HG03064 (cell line): ENCODE measurements around the gene DIAPH3.

Experiments
- ATAC-seq: cut with Tn5 transposase; IDR thresholded peaks from one replicate; pipeline ENCODE4 v1.9.1; 2021; ENCODE audit warnings: low read depth; ENCODE audit not compliant: unreplicated experiment

DIAPH3 gene

DNA sequence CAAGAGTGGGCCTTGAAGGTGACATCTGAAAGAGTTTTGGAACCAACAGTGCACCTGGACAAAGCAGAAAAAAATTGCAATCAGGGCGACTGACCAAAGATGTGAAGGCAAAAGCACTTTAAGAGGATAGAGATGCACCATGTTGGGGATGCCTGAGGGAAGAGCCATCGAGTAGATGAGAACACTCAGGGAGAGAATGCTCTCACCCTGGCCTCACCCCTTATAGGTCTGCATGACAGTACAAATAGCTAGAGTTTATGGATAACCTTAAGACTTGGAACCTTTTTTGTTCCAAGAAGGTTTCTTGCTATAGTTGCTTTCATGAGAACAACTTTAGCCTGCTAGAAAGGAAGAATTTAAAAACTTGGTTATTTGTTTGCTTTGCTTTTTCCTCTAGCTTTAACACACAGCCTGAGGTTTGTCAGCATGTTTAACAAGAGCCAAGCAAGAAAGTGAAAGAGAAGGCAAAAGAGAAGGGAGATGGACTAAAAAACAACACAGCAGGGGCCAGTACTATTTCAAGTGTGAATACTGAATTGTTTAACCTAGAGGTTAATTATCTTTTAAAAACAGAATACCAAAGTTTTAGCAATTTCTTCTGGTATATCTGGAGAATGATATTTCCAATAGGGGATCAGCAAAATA is 418.9 kb downstream of the DIAPH3 start:
- ATAC-seq = no peak

DNA sequence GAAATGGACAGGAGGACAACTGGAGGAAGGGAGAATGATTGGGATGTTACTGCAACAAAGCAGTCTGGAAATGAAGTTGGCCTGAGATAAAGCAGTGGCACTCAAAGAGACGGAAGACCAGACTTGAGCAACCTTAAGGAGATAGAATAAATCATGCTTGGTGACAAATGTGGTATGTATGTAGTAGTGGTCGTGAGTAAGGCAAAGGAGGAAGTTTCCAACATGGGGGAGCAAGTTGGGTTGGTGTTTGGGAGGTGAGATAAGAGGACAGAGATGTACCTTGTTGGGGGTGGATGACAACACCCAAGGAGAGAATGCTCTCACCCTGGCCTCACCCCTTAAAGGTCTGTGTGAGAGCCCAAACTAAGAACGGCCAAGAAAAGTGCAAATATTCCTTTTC is 420.5 kb downstream of the DIAPH3 start:
- no peak for ATAC-seq

DNA sequence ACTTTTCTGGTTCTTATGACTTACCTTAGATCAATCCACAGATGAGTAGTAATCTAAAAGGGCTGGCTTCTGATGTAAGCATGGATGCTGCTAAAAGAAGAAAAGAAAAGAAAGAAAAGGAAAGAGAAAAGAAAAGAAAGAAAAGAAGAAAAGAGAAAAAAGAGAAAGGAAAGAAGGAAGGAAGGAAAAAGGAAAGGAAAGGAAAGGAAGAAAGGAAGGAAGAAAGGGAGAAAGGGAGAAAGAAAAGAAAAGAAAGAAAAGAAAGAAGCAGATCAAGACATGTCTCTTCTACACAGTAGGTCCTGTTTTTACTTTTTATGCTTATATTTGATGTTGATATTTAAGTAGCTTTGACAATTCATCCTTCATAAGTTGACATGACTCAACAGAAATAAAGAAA is 421.3 kb downstream of the DIAPH3 start:
- no peak for ATAC-seq

DNA sequence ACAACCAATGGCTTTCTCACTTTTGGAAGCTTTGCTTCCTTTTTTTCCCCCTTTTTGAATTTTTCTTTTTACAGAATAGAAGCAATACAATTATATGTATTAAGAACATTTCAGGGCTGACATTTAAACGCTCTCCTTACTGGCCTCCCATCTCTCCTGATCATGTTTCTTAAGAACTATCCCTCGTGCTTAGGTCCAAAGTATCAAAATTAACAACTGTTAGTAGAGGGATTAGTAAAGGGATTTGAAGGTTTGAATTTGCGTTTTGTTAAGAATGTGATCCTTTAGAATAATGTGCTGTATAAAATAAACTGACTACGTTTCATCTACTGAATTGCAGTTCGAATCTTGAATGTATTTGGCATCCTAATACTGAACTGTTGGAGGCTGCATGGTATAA is 424.8 kb downstream of the DIAPH3 start:
- no peak for ATAC-seq

DNA sequence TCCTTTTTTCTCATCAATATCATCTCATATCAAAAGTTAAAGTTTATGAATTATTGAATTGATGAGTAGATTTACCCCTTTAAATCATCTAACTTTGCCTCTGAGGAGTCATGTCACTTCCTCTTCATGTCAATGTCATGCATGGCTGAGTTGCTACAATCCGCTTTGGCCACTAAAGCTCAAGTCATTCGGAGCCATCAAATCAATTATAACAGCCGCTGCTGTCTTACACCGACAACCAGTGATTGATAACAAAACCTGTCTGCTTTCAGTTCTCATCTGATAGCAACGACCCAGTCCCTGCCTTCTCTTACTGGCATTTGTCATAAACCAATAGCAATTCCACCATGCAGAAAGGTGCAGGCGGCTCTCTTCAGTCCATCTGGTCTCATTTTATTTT is 429.3 kb downstream of the DIAPH3 start:
- peak; percentile 99 for ATAC-seq

DNA sequence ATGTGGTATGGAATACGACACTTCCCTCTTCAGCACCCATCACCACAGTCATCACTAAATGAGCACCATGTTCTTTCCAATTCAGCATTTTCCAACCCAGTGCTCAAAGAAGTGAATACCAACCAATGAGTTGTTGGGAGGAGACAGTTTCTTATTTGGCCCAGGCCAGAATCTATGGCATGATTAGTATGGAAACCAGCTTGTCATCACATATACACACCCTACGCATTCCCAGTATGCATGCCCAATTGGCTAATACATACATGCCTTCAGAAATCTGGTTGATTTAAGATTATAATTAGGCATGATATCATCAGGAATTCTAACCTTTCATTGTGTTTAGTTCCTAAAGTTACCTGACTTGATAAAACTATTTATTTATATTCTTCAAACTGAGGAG is 430.0 kb downstream of the DIAPH3 start:
- ATAC-seq = no peak

DNA sequence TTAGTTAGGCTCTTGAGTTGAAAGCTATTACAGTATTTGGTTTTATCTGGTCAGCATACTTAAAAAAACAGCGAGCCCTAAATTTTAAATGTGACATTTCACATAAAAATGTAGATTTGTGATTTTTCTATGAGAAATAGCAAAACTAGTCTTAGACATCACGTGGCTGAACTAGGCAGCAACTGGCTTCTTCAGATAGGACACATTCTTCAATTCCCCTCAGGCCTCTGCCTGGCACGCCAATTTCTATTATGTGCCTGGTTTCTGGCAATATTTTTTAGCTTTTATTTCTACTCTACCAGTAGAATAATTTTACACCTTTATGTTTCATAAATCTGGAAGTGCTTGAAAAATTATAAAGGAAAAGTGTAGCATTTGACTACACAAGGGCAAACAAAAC is 433.7 kb downstream of the DIAPH3 start:
- no peak for ATAC-seq

DNA sequence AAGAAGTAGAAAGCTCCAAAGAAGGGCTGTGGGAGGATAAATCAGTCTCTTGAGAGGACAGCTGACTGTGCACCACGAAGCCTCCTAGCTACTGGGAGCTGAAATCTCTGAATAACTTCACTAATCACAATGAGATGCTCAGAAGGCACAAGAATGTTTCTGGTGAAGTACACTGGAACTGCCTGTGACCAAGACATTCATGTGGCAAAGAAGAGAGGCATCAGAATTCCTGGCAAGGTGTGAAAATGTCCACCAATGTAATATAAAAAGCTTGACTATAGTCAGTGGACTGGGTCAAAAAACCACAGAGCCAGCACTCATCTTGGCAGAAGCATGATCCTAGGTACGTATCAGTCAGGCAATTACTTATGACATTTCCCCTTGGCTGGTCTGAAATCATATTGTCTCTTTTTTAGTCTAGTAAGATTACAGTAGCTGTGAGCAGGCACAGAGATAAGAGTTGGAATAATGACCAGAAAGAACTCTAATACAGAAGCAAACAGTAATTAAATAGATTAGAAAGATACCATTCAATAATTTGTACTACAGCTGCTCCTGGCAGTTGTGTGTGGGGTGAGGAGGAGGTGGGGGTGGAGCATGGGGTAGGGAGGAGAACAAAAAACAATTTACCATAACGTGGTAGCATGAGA is 434.7 kb downstream of the DIAPH3 start:
- no peak for ATAC-seq

DNA sequence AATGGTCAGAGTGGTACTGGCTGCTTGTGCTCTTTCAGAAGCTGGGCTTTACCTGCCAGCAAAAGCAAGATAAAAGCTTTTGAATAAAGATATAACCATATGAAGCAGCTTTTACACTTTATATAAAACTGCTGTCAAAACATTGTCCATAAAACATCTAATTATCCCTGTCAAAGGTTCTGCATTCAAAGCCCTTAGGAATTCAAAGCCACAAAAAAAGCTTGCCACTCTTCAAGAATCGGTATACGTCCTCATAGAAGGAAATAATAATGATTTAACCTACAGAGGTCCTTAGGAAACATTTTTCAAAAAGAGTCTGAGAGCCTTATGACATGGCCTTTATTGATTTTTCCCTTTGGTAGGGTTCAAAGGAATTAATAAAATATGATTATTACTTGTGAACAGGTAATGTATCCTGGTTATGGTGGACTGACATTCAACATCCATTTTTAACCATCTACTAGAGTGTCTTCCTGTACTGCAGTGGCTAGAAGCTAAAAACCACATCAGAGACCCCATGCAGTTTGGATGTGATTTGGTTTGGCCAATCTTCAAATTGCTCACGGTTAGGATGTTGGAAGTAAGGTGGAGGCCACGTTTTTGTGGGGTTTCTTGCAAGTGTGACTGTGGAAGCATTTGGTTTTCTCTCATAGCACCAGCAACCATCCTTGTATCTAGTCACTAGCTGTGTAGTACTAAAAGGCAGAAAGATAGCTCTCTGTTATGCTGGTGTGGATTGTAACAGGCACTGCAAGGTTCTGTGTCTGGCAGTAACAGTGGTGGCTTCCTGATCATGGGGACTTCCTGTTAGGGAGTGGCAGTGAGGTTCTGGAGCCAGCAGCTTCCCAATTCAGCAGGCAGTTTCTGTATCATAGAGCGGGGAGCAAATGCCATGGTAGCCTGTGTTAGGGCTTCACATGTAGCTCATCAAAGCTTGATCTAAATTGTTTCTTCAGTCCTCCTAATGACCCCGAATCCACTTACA is 441.5 kb downstream of the DIAPH3 start:
- no peak for ATAC-seq

DNA sequence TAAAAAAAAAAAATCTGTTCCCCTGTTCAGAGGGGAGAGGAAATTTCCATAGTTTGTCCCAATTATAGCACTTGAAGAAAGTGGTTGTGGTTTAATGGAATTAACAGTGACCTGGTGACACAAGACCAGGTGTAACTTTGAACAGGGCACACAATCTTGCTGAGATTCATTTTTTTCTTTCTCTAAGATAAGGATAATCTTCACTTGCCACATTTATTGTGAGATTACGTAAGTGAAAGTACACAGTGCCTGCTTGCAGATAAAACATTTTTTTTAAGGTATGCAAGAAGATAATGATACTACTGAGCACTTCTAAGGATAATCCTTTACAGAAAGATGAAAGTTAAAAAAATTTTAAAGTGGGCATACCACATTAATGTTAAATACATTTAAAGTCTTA is 448.1 kb downstream of the DIAPH3 start:
- no peak for ATAC-seq

DNA sequence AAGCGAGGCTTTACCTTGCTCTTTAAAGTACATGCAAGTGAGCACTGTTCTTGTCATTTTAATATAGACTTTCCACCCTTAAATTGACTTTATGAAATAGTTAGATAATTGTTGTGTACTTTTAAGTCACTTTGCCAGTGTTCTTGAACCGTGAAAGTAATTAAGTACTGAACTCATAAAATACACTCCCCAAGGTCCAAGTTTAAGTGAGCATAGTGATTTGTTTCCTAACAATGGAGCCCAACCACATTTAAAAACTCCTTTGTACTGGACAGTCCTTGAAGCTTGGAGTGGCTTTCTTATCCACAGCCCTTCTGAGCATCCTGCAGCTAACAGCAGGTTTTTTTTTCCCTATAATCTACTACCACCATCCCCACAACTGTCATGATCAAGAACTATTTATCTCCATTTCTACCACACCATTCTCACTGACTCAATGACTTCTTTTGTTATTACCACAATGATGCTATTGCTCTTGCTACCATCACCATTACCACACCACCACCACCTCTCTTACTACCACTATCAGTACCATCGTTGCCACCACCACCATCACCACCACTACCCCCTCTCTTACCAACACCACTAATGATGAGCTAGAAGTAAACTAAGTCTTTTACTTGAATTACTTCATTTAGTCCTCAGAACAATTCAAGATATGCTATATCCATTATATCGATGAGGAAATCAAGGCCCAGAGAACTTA is 452.6 kb downstream of the DIAPH3 start:
- ATAC-seq = no peak

DNA sequence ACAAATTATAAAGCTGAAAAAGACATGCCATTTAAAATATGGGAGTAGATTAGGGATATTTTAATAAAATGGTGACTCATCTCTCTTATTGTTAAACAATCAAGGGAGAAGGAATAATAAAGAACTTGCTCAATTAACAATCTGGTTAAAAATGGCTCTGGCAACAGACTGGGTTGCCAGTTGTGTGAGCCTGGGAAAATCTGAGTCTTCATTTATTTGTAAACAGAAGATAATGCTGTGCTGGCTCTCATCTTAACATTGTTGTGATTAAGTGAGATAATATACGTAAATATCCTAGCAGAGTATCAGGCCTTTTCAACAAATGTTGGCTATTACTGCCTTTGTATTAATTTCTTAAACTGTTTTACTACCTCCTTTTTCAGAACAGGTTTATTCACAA is 453.3 kb downstream of the DIAPH3 start:
- ATAC-seq = no peak

DNA sequence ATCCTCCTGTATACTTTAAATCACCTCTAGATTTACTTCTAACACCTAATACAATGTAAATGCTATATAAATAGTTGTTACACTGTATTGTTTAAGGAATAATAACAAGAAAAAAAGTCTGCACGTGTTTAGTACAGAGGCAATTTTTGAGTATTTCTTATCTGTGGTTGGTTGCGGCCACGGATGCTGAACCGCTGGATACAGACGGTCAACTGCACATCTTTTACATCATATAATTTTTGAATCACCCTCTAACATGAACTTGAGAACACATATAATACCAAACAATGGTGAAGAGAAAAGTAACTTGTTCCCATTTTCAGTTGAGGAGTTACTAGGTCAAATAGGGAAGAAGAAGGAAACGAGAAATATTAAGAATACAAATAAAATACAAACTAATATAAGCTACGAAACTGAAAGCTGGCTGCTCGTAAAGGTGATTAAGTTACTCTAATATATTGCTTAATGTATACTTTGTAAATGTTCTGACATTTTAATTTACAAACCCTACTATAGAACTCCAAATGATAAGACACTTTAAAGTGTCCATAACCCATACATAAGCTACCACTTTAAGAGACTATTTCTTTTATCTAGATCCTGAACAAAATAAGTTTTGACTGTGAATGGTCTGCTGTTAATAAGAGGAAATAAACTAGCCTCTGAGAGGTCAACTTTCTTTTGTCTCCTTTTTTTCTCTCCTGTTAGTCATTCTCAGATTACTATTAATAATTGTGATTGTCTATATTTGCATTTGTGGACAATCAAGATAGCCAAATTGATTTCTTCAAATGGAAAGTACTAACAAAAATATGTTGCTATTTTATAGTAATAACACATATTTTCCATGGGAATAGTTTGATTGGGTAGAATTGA is 457.4 kb downstream of the DIAPH3 start:
- no peak for ATAC-seq

DNA sequence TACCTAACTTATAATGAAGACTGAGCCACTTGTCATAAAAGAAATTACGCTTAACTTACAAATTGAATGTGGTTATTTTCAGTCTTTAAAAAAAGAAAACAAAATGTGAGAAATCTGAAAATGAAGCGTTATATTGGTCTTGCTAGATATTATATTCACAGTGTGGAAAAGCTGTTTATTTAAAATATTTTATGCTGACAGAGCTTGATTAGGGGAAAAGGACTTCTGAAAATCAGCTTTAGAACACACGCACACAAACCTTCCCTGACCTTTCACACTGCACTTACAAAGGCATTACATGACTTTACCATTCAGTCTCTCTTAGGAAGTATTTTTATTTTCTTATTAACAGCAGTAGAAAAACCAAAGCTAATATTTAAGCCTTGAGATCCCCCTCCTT is 461.5 kb downstream of the DIAPH3 start:
- no peak for ATAC-seq

DNA sequence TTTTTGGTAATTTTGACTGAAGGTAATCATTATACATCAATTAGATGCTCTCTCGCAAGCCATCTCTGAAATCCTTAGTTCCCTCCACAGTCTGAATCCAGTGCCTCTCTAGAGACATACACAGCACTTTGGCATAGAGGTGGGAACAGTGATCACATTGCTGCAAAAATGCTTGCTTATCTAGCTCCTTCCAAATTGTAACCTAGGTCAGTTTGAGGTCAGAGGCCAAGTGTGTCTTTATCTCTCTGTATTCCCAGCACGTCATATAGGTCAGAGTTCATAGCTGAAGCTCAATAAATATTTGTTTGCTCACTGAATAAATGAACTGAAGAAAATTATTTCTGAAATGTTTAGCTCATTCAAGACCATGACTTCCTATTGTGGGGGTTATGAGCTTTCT is 462.5 kb downstream of the DIAPH3 start:
- no peak for ATAC-seq

DNA sequence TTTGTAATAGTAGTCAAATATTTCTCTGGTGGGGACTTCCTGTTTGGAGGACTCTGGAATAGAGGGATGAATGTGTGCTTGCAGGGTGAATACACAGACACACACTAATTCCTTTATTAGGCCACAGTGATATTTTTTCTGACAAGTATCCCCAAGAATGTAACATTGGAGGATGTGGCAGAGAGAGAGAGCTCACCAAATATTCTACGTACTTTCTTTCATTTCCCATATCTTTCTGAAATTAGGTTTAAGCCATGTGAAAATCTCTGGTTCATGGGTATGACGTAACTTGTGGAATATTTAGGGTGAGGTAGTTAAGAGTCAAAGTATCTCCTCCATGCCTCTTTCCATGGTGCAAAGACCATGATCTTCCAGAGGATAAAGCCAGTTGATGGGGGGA is 463.4 kb downstream of the DIAPH3 start:
- no peak for ATAC-seq

DNA sequence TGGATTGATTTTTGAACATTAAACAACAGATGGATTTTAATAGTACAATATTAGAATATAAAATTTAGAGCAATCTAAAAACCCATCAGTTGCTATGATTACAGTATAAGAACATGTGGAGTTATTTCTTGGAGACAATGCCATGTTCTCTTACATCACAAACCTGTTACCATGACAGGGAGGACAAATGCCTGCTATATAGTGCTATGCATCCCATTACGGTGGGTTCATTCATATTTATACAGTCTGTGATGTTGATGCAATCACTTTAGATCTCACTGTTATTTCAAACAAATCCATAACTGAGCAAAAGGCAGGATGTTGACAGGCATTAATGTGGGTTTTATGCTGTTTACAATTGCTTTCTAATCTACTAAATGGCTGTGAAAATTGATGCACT is 467.5 kb downstream of the DIAPH3 start:
- no peak for ATAC-seq

DNA sequence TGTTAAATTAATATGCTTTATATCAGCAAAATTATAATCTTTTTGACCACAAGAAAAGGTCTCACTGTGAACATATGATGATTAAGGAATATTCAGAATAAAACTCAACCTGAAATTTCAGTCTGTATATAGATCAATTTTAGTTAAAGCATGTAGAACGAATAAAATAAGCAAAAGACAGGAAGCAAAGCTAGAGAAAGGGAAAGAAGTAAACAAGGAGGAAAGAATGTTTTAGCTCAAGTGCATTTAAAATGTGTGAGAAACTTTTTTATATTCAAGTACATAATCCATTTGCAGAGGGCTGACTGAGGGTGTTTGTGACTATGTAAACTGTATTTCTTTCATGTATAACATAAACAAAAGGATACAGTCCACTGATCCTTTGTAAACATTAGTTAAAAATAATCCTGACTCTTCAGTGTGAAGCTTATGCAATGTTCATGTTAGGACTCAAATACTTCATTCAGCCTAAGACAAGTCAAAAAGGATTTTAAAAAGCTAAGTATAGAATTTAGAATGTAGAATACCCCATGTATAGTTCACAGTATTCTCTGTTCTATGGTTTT is 472.1 kb downstream of the DIAPH3 start:
- no peak for ATAC-seq

DNA sequence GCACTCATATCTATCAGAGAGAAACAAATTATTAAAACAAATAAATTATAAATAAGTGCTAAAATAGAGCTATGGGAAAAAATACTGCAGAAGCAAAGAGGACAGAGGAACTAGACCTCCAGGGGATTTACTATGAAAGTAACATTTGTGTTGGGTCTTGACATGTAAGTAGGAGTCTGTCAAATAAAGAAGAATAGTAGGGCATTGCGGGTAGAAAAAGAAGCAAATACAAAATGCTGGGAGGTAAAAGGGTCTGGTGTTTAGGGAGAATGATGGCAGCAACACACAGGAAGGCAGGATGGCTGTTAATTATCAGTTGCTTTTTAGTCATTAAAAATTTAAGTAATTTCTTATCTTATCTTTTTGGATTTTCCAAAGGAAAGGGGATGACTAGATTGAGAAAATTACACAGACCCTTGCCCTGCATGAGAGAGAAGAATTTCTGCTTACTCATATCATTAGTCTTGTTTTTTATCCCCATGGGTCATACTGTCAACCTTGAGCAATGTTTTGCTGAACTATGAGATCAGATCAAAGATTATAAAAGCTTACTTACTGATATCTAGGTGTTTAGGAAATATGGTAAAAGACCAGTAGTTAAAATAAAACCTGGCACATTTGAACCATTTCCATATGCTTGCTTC is 472.7 kb downstream of the DIAPH3 start:
- ATAC-seq = no peak
